ENCODE results near the gene RXFP4. TPM values are rescaled to one million over a fixed set of nuclear protein-coding genes. Genes with fewer than 3 reads are reported as not detected.

RXFP4 gene
- total and polyA plus RNA-seq, 9 of the 15 experiments (the other 6 are each of a cell fraction or from before 2014, with no cell fraction given): 0.64 TPM; not detected in 8

- TF ChIP-seq ZBTB40 (IDR thresholded peaks at IDR 0.05) (peak; percentile 23; the same call in 1 of the 2 replicates), ZBTB40 (CRISPR knock-in tag; IDR thresholded peaks at IDR 0.05) (no peak), MAZ (CRISPR knock-in tag; conservative IDR thresholded peaks at IDR 0.05 in 1 of 2, IDR thresholded peaks at IDR 0.05 in 1 of 2) (peak in 1 of 2 experiments; percentile 29; a peak in 2 of 4 replicates), TCF7 (IDR thresholded peaks at IDR 0.05; ENCODE audit: borderline replicate concordance) (no peak), CBX3 (IDR thresholded peaks at IDR 0.05; ENCODE audit: borderline replicate concordance in 1 of 2, low read length in 2 of 2) (no peak), ZC3H11A (IDR thresholded peaks at IDR 0.05; ENCODE audit: low read depth, low read length) (0 out of 2 replicates have a peak, but pooled peaks have one; percentile 45), ZBTB33 (CRISPR knock-in tag; IDR thresholded peaks at IDR 0.05) (no peak)
Observed at GRCh38 chr1:155979597-155980343, 38.3 kb downstream of the RXFP4 start (continued).
